Measurements from ENCODE around the gene CLIC4.
"Not testable (repeated sequence)": the region's sequence is repeated elsewhere in the genome, so short reads cannot be mapped to it uniquely, and the experiment has no call there.

Gene CLIC4

GRCh38 chr1:24803987-24804530 lies 58.8 kb downstream of the CLIC4 start:
- in situ Hi-C loops (cut with MboI; ENCODE audit: low sequenced_read_pairs): no loop called here

- in situ Hi-C loops (cut with MboI; ENCODE audit: low sequenced_read_pairs): no loop called here
Observed at GRCh38 chr1:24805534-24806301, 60.5 kb downstream of the CLIC4 start.

GRCh38 chr1:24806588-24806987 lies 61.3 kb downstream of the CLIC4 start:
- in situ Hi-C loops (cut with MboI; ENCODE audit: low sequenced_read_pairs): no loop called here

GRCh38 chr1:24811494-24811893 lies 66.2 kb downstream of the CLIC4 start:
- in situ Hi-C loops (cut with MboI; ENCODE audit: low sequenced_read_pairs): loop anchor here (10.0 kb wide), 1 partner anchor 127 kb away; no protein-coding TSS in a partner anchor

- in situ Hi-C loops (cut with MboI; ENCODE audit: low sequenced_read_pairs): not testable (repeated sequence)
Observed at GRCh38 chr1:24820221-24820620, 75.0 kb downstream of the CLIC4 start.

GRCh38 chr1:24822887-24823286 lies 77.6 kb downstream of the CLIC4 start:
- in situ Hi-C loops (cut with MboI; ENCODE audit: low sequenced_read_pairs): no loop called here

GRCh38 chr1:24823486-24823885 lies 78.2 kb downstream of the CLIC4 start:
- in situ Hi-C loops (cut with MboI; ENCODE audit: low sequenced_read_pairs): not testable (repeated sequence)

GRCh38 chr1:24825174-24825573 lies 79.9 kb downstream of the CLIC4 start:
- in situ Hi-C loops (cut with MboI; ENCODE audit: low sequenced_read_pairs): no loop called here

GRCh38 chr1:24826510-24826909 lies 81.3 kb downstream of the CLIC4 start:
- in situ Hi-C loops (cut with MboI; ENCODE audit: low sequenced_read_pairs): no loop called here

GRCh38 chr1:24827379-24828135 lies 82.3 kb downstream of the CLIC4 start:
- in situ Hi-C loops (cut with MboI; ENCODE audit: low sequenced_read_pairs): no loop called here

- in situ Hi-C loops (cut with MboI; ENCODE audit: low sequenced_read_pairs): no loop called here
Observed at GRCh38 chr1:24828183-24828886, 83.1 kb downstream of the CLIC4 start.

- in situ Hi-C loops (cut with MboI; ENCODE audit: low sequenced_read_pairs): no loop called here
Observed at GRCh38 chr1:24828887-24829192, 83.6 kb downstream of the CLIC4 start.

- in situ Hi-C loops (cut with MboI; ENCODE audit: low sequenced_read_pairs): no loop called here
Observed at GRCh38 chr1:24830680-24831272, 85.5 kb downstream of the CLIC4 start.

GRCh38 chr1:24841593-24841992 lies 96.3 kb downstream of the CLIC4 start:
- in situ Hi-C loops (cut with MboI; ENCODE audit: low sequenced_read_pairs): loop anchor here (10.0 kb wide), 1 partner anchor 363 kb away; no protein-coding TSS in a partner anchor

- in situ Hi-C loops (cut with MboI; ENCODE audit: low sequenced_read_pairs): loop anchor here (10.0 kb wide), 1 partner anchor 358 kb away; no protein-coding TSS in a partner anchor
Observed at GRCh38 chr1:24846671-24847070, 101.4 kb downstream of the CLIC4 start.

- in situ Hi-C loops (cut with MboI; ENCODE audit: low sequenced_read_pairs): loop anchor here (10.0 kb wide), 1 partner anchor 357 kb away; no protein-coding TSS in a partner anchor
Observed at GRCh38 chr1:24847995-24848881, 103.0 kb downstream of the CLIC4 start.

GRCh38 chr1:24849672-24850295 lies 104.5 kb downstream of the CLIC4 start:
- in situ Hi-C loops (cut with MboI; ENCODE audit: low sequenced_read_pairs): loop anchor here (10.0 kb wide), 2 partner anchors 255 to 355 kb away; no protein-coding TSS in a partner anchor

GRCh38 chr1:24850328-24850920 lies 105.2 kb downstream of the CLIC4 start:
- in situ Hi-C loops (cut with MboI; ENCODE audit: low sequenced_read_pairs): loop anchor here (10.0 kb wide), 1 partner anchor 254 kb away; no protein-coding TSS in a partner anchor

GRCh38 chr1:24853649-24854048 lies 108.4 kb downstream of the CLIC4 start:
- in situ Hi-C loops (cut with MboI; ENCODE audit: low sequenced_read_pairs): loop anchor here (10.0 kb wide), 1 partner anchor 251 kb away; no protein-coding TSS in a partner anchor

Data from HL-60/S4 treated with retinoic acid at 250 ng/mL for 4 days and 3 days (cell line).